ENCODE results near the gene RPAP2. TPM values are rescaled to one million over a fixed set of nuclear protein-coding genes. Genes with fewer than 3 reads are reported as not detected.

The RPAP2 gene
- total and polyA plus RNA-seq, 2 donors (not counting 3 experiments of a cell fraction or from before 2014, with no cell fraction given) = 4.3 to 24.9 TPM

GRCh38 chr1:92273039-92273438, 25.8 kb upstream of the RPAP2 start:
- dilution Hi-C loops (cut with MboI; ENCODE audit: extremely low pct_ligation_motif_present, low sequenced_read_pairs) = no loop called here
- ChIA-PET CTCF (interaction anchor here (0.7 to 2.7 kb wide), 2 partner anchors 18 to 877 kb away, joined by 3 to 9 read pairs; no protein-coding TSS in a partner anchor), POLR2A (no interaction called here)
- no peaks in the 10 kb centered on the region for H3K79me2 ChIP-seq (ENCODE audit: control insufficient read depth, insufficient read depth, low read length)
- H4K20me1 ChIP-seq (replicated peaks; ENCODE audit: control insufficient read depth, extremely low read depth, insufficient read depth, low read length) = no peaks in the 10 kb centered on the region
- no peak overlapping the region for H3K27ac ChIP-seq (ENCODE audit: insufficient read depth, low read depth, low read length)
- no peaks in the 10 kb centered on the region for H3K9me1 ChIP-seq (replicated peaks; ENCODE audit: control insufficient read depth, extremely low read depth, insufficient read depth, low read length)
- H2AFZ ChIP-seq (ENCODE audit: low read depth, low read length) = no peak overlapping the region
- H3K9me3 ChIP-seq (replicated peaks; ENCODE audit: control insufficient read depth, insufficient read depth, low read length) = no peaks in the 10 kb centered on the region
- H3K9ac ChIP-seq (replicated peaks; ENCODE audit: extremely low read depth, insufficient read depth, low read length) = no peak overlapping the region
- BruUV-seq (replicated peaks) = no TSS peak
- H3K4me3 ChIP-seq (replicated peaks in 1 of 3; ENCODE audit: insufficient read depth in 1 of 3, low read depth in 1 of 3, low read length in 3 of 3) = no peak overlapping the region
- DNase-seq (ENCODE audit: low read depth, low spot score) (no peak), FAIRE-seq (no peak)
- TF ChIP-seq MYC (IDR thresholded peaks at IDR 0.05; ENCODE audit: low read depth, low read length) (no peak), EZH2 (IDR thresholded peaks at IDR 0.05; ENCODE audit: borderline replicate concordance, low read depth, low read length, severe bottlenecking) (no peak), GATA2 (IDR thresholded peaks at IDR 0.05; ENCODE audit: insufficient read depth, insufficient read length, low read depth, low read length) (no peak), JUN (IDR thresholded peaks at IDR 0.05; ENCODE audit: borderline replicate concordance, insufficient read depth, insufficient read length, low read depth) (no peak)
- H3K4me2 ChIP-seq (ENCODE audit: insufficient read depth, low read length) = no peak overlapping the region
- H3K36me3 ChIP-seq (ENCODE audit: control insufficient read depth in 2 of 2, extremely low read depth in 1 of 2, insufficient read depth in 2 of 2, low read length in 2 of 2) = peaks cover 0 to 3% of the 10 kb centered on the region in 2 experiments
- no peaks in the 10 kb centered on the region for H3K27me3 ChIP-seq (ENCODE audit: control insufficient read depth in 2 of 2, insufficient read depth in 2 of 2, low read length in 2 of 2)
- H3K4me1 ChIP-seq (ENCODE audit: control insufficient read depth, extremely low read depth, insufficient read depth, low read length) = peaks cover 20% of the 10 kb centered on the region
- intact Hi-C loops (cut with micrococcal nuclease) = no loop called here

GRCh38 chr1:92274939-92275338, 23.9 kb upstream of the RPAP2 start:
- dilution Hi-C loops (cut with MboI; ENCODE audit: extremely low pct_ligation_motif_present, low sequenced_read_pairs) = no loop called here

More at GRCh38 chr1:92274939-92275338, 23.9 kb upstream of the RPAP2 start:
- Histone ChIP-seq H4K20me1 (replicated peaks; ENCODE audit: control insufficient read depth, extremely low read depth, insufficient read depth, low read length) (no peaks in the 10 kb centered on the region), H3K27ac (ENCODE audit: insufficient read depth, low read depth, low read length) (no peak overlapping the region), H3K36me3 (ENCODE audit: control insufficient read depth in 2 of 2, extremely low read depth in 1 of 2, insufficient read depth in 2 of 2, low read length in 2 of 2) (peaks cover 0 to 5% of the 10 kb centered on the region in 2 experiments), H2AFZ (ENCODE audit: low read depth, low read length) (no peak overlapping the region), H3K27me3 (ENCODE audit: control insufficient read depth in 2 of 2, insufficient read depth in 2 of 2, low read length in 2 of 2) (no peaks in the 10 kb centered on the region), H3K9me1 (replicated peaks; ENCODE audit: control insufficient read depth, extremely low read depth, insufficient read depth, low read length) (no peaks in the 10 kb centered on the region), H3K4me2 (ENCODE audit: insufficient read depth, low read length) (no peak overlapping the region), H3K4me1 (ENCODE audit: control insufficient read depth, extremely low read depth, insufficient read depth, low read length) (peaks cover 20% of the 10 kb centered on the region), H3K9me3 (replicated peaks; ENCODE audit: control insufficient read depth, insufficient read depth, low read length) (no peaks in the 10 kb centered on the region), H3K79me2 (ENCODE audit: control insufficient read depth, insufficient read depth, low read length) (no peaks in the 10 kb centered on the region), H3K9ac (replicated peaks; ENCODE audit: extremely low read depth, insufficient read depth, low read length) (no peak overlapping the region), H3K4me3 (replicated peaks in 1 of 3; ENCODE audit: insufficient read depth in 1 of 3, low read depth in 1 of 3, low read length in 3 of 3) (no peak overlapping the region)
- BruUV-seq (replicated peaks) = no TSS peak
- POLR2A ChIA-PET = no interaction called here
- no peak for DNase-seq (ENCODE audit: low read depth, low spot score)
- TF ChIP-seq FOS (IDR thresholded peaks at IDR 0.05; ENCODE audit: borderline replicate concordance, insufficient read depth, low read length) (peak; percentile 59), MAX (IDR thresholded peaks at IDR 0.05; ENCODE audit: insufficient read depth, insufficient read length) (no peak)
- intact Hi-C loops (cut with micrococcal nuclease) = no loop called here
- CTCF ChIA-PET = interaction anchor here (7.1 kb wide), 1 partner anchor 16 kb away, joined by 37 read pairs; no protein-coding TSS in a partner anchor
- FAIRE-seq = no peak

Measured in endothelial cell of umbilical vein (primary cell).